ENCODE measurements around the gene SLC30A7.

The SLC30A7 gene

GRCh38 chr1:100959502-100960060, 63.7 kb downstream of the SLC30A7 start:
- peaks cover 54% of the 10 kb centered on the region for H3K4me1 Mint-ChIP-seq (ENCODE audit: low read depth)
- no peaks in the 10 kb centered on the region for H3K9me3 Mint-ChIP-seq
- no peaks in the 10 kb centered on the region for H3K27me3 Mint-ChIP-seq
- DNase-seq, result no peak
- H3K4me3 Mint-ChIP-seq, result no peak overlapping the region
- peaks cover 78% of the 10 kb centered on the region for H3K36me3 Mint-ChIP-seq (ENCODE audit: low read depth)
- H3K27ac Mint-ChIP-seq, result no peak overlapping the region

- H3K4me1 Mint-ChIP-seq (ENCODE audit: low read depth), result peaks cover 54% of the 10 kb centered on the region
These were observed 64.2 kb downstream of the SLC30A7 start for GRCh38 chr1:100960098-100960497.

GRCh38 chr1:100968621-100969020, 72.7 kb downstream of the SLC30A7 start:
- H3K36me3 Mint-ChIP-seq (ENCODE audit: low read depth), result peaks cover 90% of the 10 kb centered on the region
- H3K27ac Mint-ChIP-seq, result no peak overlapping the region
- H3K9me3 Mint-ChIP-seq, result no peaks in the 10 kb centered on the region
- no peaks in the 10 kb centered on the region for H3K27me3 Mint-ChIP-seq
- no peak for DNase-seq
- peaks cover 45% of the 10 kb centered on the region for H3K4me1 Mint-ChIP-seq (ENCODE audit: low read depth)
- H3K4me3 Mint-ChIP-seq, result no peak overlapping the region

More at GRCh38 chr1:100960098-100960497, 64.2 kb downstream of the SLC30A7 start:
- Mint-ChIP-seq H3K27ac (no peak overlapping the region), H3K9me3 (no peaks in the 10 kb centered on the region), H3K4me3 (no peak overlapping the region), H3K36me3 (ENCODE audit: low read depth) (peaks cover 81% of the 10 kb centered on the region), H3K27me3 (no peaks in the 10 kb centered on the region)
- no peak for DNase-seq

- no peaks in the 10 kb centered on the region for H3K9me3 Mint-ChIP-seq
- no peak overlapping the region for H3K4me3 Mint-ChIP-seq
- peaks cover 93% of the 10 kb centered on the region for H3K36me3 Mint-ChIP-seq (ENCODE audit: low read depth)
- DNase-seq, result no peak
- no peaks in the 10 kb centered on the region for H3K27me3 Mint-ChIP-seq
- H3K27ac Mint-ChIP-seq, result no peak overlapping the region
- H3K4me1 Mint-ChIP-seq (ENCODE audit: low read depth), result peaks cover 47% of the 10 kb centered on the region
These were observed 73.4 kb downstream of the SLC30A7 start for GRCh38 chr1:100969327-100969726.

- Mint-ChIP-seq H3K27ac (peak overlapping the region; percentile 16), H3K4me3 (no peak overlapping the region), H3K27me3 (no peaks in the 10 kb centered on the region), H3K9me3 (no peaks in the 10 kb centered on the region), H3K36me3 (ENCODE audit: low read depth) (peaks cover 90% of the 10 kb centered on the region), H3K4me1 (ENCODE audit: low read depth) (peaks cover 44% of the 10 kb centered on the region)
- no peak for DNase-seq
These were observed 75.1 kb downstream of the SLC30A7 start for GRCh38 chr1:100971021-100971420.

- no peak overlapping the region for H3K4me3 Mint-ChIP-seq
- no peak for DNase-seq
- no peaks in the 10 kb centered on the region for H3K9me3 Mint-ChIP-seq
- H3K27ac Mint-ChIP-seq, result no peak overlapping the region
- no peaks in the 10 kb centered on the region for H3K27me3 Mint-ChIP-seq
- peaks cover 48% of the 10 kb centered on the region for H3K4me1 Mint-ChIP-seq (ENCODE audit: low read depth)
- H3K36me3 Mint-ChIP-seq (ENCODE audit: low read depth), result peaks cover 90% of the 10 kb centered on the region
These were observed 76.3 kb downstream of the SLC30A7 start for GRCh38 chr1:100972185-100972584.

GRCh38 chr1:100976936-100977335, 81.0 kb downstream of the SLC30A7 start:
- Mint-ChIP-seq H3K4me1 (ENCODE audit: low read depth) (peaks cover 24% of the 10 kb centered on the region), H3K9me3 (no peaks in the 10 kb centered on the region), H3K36me3 (ENCODE audit: low read depth) (peaks cover 93% of the 10 kb centered on the region), H3K4me3 (no peak overlapping the region), H3K27me3 (no peaks in the 10 kb centered on the region), H3K27ac (no peak overlapping the region)
- DNase-seq, result no peak

GRCh38 chr1:100979631-100980030, 83.7 kb downstream of the SLC30A7 start:
- Mint-ChIP-seq H3K4me1 (ENCODE audit: low read depth) (peaks cover 16% of the 10 kb centered on the region), H3K4me3 (no peak overlapping the region), H3K27me3 (no peaks in the 10 kb centered on the region), H3K27ac (no peak overlapping the region), H3K9me3 (no peaks in the 10 kb centered on the region), H3K36me3 (ENCODE audit: low read depth) (peaks cover 96% of the 10 kb centered on the region)
- no peak for DNase-seq

GRCh38 chr1:100982793-100983192, 86.9 kb downstream of the SLC30A7 start:
- Mint-ChIP-seq H3K4me1 (ENCODE audit: low read depth) (peaks cover 10% of the 10 kb centered on the region), H3K27me3 (no peaks in the 10 kb centered on the region), H3K36me3 (ENCODE audit: low read depth) (peaks cover 95% of the 10 kb centered on the region), H3K9me3 (no peaks in the 10 kb centered on the region), H3K27ac (peak overlapping the region; percentile 1), H3K4me3 (no peak overlapping the region)
- DNase-seq, result no peak

- peaks cover 11% of the 10 kb centered on the region for H3K4me1 Mint-ChIP-seq (ENCODE audit: low read depth)
- DNase-seq, result no peak
- no peak overlapping the region for H3K4me3 Mint-ChIP-seq
- H3K9me3 Mint-ChIP-seq, result no peaks in the 10 kb centered on the region
- H3K27ac Mint-ChIP-seq, result no peak overlapping the region
- peaks cover 92% of the 10 kb centered on the region for H3K36me3 Mint-ChIP-seq (ENCODE audit: low read depth)
- no peaks in the 10 kb centered on the region for H3K27me3 Mint-ChIP-seq
These were observed 92.2 kb downstream of the SLC30A7 start for GRCh38 chr1:100988121-100988520.

GRCh38 chr1:100989306-100990077, 93.6 kb downstream of the SLC30A7 start:
- Mint-ChIP-seq H3K27me3 (no peaks in the 10 kb centered on the region), H3K9me3 (no peaks in the 10 kb centered on the region), H3K36me3 (ENCODE audit: low read depth) (peaks cover 83% of the 10 kb centered on the region), H3K4me1 (ENCODE audit: low read depth) (peaks cover 10% of the 10 kb centered on the region), H3K4me3 (no peak overlapping the region), H3K27ac (no peak overlapping the region)
- DNase-seq, result no peak

- no peak for DNase-seq
- Mint-ChIP-seq H3K27ac (peak overlapping the region; percentile 61), H3K4me1 (ENCODE audit: low read depth) (peaks cover 23% of the 10 kb centered on the region), H3K4me3 (no peak overlapping the region), H3K27me3 (no peaks in the 10 kb centered on the region), H3K9me3 (no peaks in the 10 kb centered on the region), H3K36me3 (ENCODE audit: low read depth) (peaks cover 82% of the 10 kb centered on the region)
These were observed 99.5 kb downstream of the SLC30A7 start for GRCh38 chr1:100995198-100995988.

- H3K9me3 Mint-ChIP-seq, result no peaks in the 10 kb centered on the region
- H3K27me3 Mint-ChIP-seq, result no peaks in the 10 kb centered on the region
- no peak overlapping the region for H3K27ac Mint-ChIP-seq
- peaks cover 42% of the 10 kb centered on the region for H3K4me1 Mint-ChIP-seq (ENCODE audit: low read depth)
- peaks cover 84% of the 10 kb centered on the region for H3K36me3 Mint-ChIP-seq (ENCODE audit: low read depth)
- DNase-seq, result no peak
- H3K4me3 Mint-ChIP-seq, result no peak overlapping the region
These were observed 102.5 kb downstream of the SLC30A7 start for GRCh38 chr1:100998426-100998825.

GRCh38 chr1:101000131-101000873, 104.4 kb downstream of the SLC30A7 start:
- Mint-ChIP-seq H3K9me3 (peaks cover 1% of the 10 kb centered on the region), H3K4me3 (no peak overlapping the region), H3K36me3 (ENCODE audit: low read depth) (peaks cover 83% of the 10 kb centered on the region), H3K4me1 (ENCODE audit: low read depth) (peaks cover 51% of the 10 kb centered on the region), H3K27me3 (no peaks in the 10 kb centered on the region), H3K27ac (no peak overlapping the region)
- DNase-seq, result no peak

Measured in activated T-cell treated with anti-CD3 and anti-CD28 coated beads, Interleukin-2, amount 50 U/mL, for 24 hours (primary cell).